ENCODE results near the gene PPP1R14B. TPM values are rescaled to one million over a fixed set of nuclear protein-coding genes. Genes with fewer than 3 reads are reported as not detected.
A peak's percentile ranks its signal among the peaks of the same experiment; 100 is the strongest.

Gene PPP1R14B
- total RNA-seq, 1 experiment from 2014 or later = 583 TPM

GRCh38 chr11:64230985-64231365 is 15.8 kb downstream of the PPP1R14B start:
- Mint-ChIP-seq H3K4me1 (ENCODE audit: insufficient read depth, unreplicated experiment) (peaks cover 17% of the 10 kb centered on the region), H3K27ac (ENCODE audit: low read depth, unreplicated experiment) (peak overlapping the region; percentile 78), H3K27me3 (ENCODE audit: insufficient read depth, unreplicated experiment) (no peaks in the 10 kb centered on the region), H3K4me3 (ENCODE audit: unreplicated experiment) (peak overlapping the region; percentile 77), H3K36me3 (ENCODE audit: insufficient read depth, unreplicated experiment) (peaks cover 5% of the 10 kb centered on the region), H3K9me3 (ENCODE audit: unreplicated experiment) (no peaks in the 10 kb centered on the region)
- no peak for DNase-seq (ENCODE audit: unreplicated experiment)
- no TSS peak for BruUV-seq (replicated peaks)
- intact Hi-C loops (cut with micrococcal nuclease) = no loop called here
- POLR2A ChIA-PET = interaction anchor here (0.9 to 11.9 kb wide), 3 partner anchors 13 to 87 kb away, joined by 3 to 122 read pairs (median 3); partner anchors contain the start of genes FKBP2, PLCB3, PPP1R14B and PRDX5
- TF ChIP-seq CTCF (IDR thresholded peaks at IDR 0.05; ENCODE audit: unreplicated experiment) = no peak
- CTCF ChIA-PET = interaction anchor here (0.6 to 1.2 kb wide), 2 partner anchors 74 to 124 kb away, joined by 3 to 4 read pairs; no protein-coding TSS in a partner anchor

GRCh38 chr11:64230171-64230984 is 16.4 kb downstream of the PPP1R14B start, which contains the start of gene DNAJC4:
TSS of gene DNAJC4 (plus strand) at chr11:64230548. CDS start at chr11:64230855, 307 bp downstream.
- no peak for TF ChIP-seq CTCF (IDR thresholded peaks at IDR 0.05; ENCODE audit: unreplicated experiment)
- Mint-ChIP-seq H3K9me3 (ENCODE audit: unreplicated experiment) (no peaks in the 10 kb centered on the region), H3K27me3 (ENCODE audit: insufficient read depth, unreplicated experiment) (no peaks in the 10 kb centered on the region), H3K36me3 (ENCODE audit: insufficient read depth, unreplicated experiment) (peaks cover 10% of the 10 kb centered on the region), H3K4me1 (ENCODE audit: insufficient read depth, unreplicated experiment) (peaks cover 14% of the 10 kb centered on the region), H3K27ac (ENCODE audit: low read depth, unreplicated experiment) (peak within 1 kb of the TSS; percentile 78), H3K4me3 (ENCODE audit: unreplicated experiment) (peak within 1 kb of the TSS; percentile 77)
- peak; percentile 95 for DNase-seq (ENCODE audit: unreplicated experiment)
- POLR2A ChIA-PET = interaction anchor here (0.6 to 11.9 kb wide), 4 partner anchors 13 to 1374 kb away, joined by 3 to 122 read pairs (median 3); partner anchors contain the start of genes FKBP2, PPP1R14B, PRDX5 and TRMT112
- intact Hi-C loops (cut with micrococcal nuclease) = no loop called here
- BruUV-seq (replicated peaks) = no TSS peak
- CTCF ChIA-PET = interaction anchor here (0.6 to 1.0 kb wide), 3 partner anchors 73 to 254 kb away, joined by 3 to 5 read pairs (median 4); no protein-coding TSS in a partner anchor

- no TSS peak for BruUV-seq (replicated peaks)
- Mint-ChIP-seq H3K27me3 (ENCODE audit: insufficient read depth, unreplicated experiment) (no peaks in the 10 kb centered on the region), H3K4me1 (ENCODE audit: insufficient read depth, unreplicated experiment) (peaks cover 12% of the 10 kb centered on the region), H3K4me3 (ENCODE audit: unreplicated experiment) (peak overlapping the region; percentile 77), H3K36me3 (ENCODE audit: insufficient read depth, unreplicated experiment) (peaks cover 11% of the 10 kb centered on the region), H3K9me3 (ENCODE audit: unreplicated experiment) (no peaks in the 10 kb centered on the region), H3K27ac (ENCODE audit: low read depth, unreplicated experiment) (peak overlapping the region; percentile 78)
- DNase-seq (ENCODE audit: unreplicated experiment) = no peak
- TF ChIP-seq CTCF (IDR thresholded peaks at IDR 0.05; ENCODE audit: unreplicated experiment) = no peak
- intact Hi-C loops (cut with micrococcal nuclease) = no loop called here
- ChIA-PET CTCF (interaction anchor here (0.6 to 1.0 kb wide), 2 partner anchors 74 to 253 kb away, joined by 3 to 5 read pairs; no protein-coding TSS in a partner anchor), POLR2A (interaction anchor here (0.6 to 11.9 kb wide), 3 partner anchors 14 to 1373 kb away, joined by 3 to 122 read pairs (median 3); partner anchors contain the start of genes FKBP2 and PPP1R14B)
These were observed 17.0 kb downstream of the PPP1R14B start for GRCh38 chr11:64229744-64230170.

All from MCF 10A (cell line).